Kidney glomerular epithelial cell (primary cell): Measurements from ENCODE around the gene NPHS1.

ENCODE experiments used
- DNase-seq: peaks from one replicate; lab custom pipeline; 2025; lab: John Stamatoyannopoulos, UW

The NPHS1 gene

GRCh38 chr19:35787227-35787799, 65.0 kb downstream of the NPHS1 start:
- no peak for DNase-seq

GRCh38 chr19:35786299-35787160, 65.8 kb downstream of the NPHS1 start:
- DNase-seq, result no peak

- no peak for DNase-seq
These were observed 67.0 kb downstream of the NPHS1 start for GRCh38 chr19:35785339-35785627.

GRCh38 chr19:35784503-35785338, 67.6 kb downstream of the NPHS1 start:
- no peak for DNase-seq

- DNase-seq, result no peak
These were observed 68.6 kb downstream of the NPHS1 start for GRCh38 chr19:35783469-35784434.

GRCh38 chr19:35782589-35782988, 69.7 kb downstream of the NPHS1 start:
- no peak for DNase-seq

DNA sequence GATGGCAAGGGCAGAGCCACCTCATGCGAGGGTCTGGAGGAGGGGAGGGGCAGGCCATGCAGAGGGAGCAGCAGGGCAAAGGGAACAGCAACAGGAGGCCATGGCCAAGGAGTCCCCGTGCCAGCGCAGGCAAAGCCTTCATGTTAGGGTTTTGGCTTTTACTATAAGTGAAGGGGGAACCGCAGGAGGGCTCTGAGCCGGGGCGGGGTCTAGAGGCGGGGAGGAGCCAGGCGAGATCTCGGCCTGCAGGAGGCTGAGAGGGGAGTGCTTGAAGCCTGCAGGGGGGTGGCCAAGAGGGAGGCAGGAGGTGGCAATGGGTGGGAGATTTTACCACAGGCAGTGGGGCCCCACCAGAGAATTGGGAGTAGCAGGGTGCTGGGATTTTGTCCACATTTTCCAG, 70.7 kb downstream of the NPHS1 start:
- no peak for DNase-seq

DNA sequence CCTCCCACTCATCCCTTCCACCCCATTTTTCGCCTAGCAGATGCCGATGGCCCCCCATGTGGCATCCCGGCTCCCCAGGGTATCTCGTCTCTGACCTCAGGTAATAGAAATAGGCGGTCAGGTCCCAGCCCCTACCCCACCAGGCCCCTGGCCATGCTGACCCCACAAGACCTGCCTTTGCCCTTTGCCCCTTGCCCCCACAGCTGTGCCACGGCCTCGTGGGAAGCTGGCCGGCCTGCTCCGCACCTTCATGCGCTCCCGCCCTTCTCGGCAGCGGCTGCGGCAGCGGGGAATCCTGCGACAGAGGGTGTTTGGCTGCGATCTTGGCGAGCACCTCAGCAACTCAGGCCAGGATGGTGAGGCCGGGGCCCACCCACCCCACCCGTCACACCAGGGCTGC, 71.6 kb downstream of the NPHS1 start:
- no peak for DNase-seq

- no peak for DNase-seq
These were observed 72.2 kb downstream of the NPHS1 start for GRCh38 chr19:35780058-35780457.

GRCh38 chr19:35779033-35779432, 73.3 kb downstream of the NPHS1 start:
- DNase-seq, result no peak

DNA sequence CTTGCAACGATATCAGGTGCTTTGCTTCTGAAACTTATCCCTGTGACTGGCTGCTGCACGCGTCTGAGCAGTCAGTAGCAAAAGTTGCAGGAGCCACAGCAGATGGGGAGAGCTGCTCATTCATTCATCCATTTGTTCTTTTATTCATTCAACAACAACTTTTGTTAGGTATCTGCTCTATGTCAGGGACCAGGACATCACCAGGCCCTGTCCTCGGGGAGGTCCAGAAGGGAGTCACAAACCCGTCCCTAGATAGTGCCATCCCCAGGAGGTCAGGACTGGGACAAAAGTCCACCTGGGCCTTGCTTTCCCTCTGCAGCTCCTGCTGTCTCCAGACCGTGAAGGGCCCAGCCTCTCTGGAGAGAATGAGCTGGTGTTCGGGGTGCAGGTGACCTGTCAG, 74.3 kb downstream of the NPHS1 start:
- no peak for DNase-seq

GRCh38 chr19:35777086-35777841, 75.0 kb downstream of the NPHS1 start:
- no peak for DNase-seq

GRCh38 chr19:35776102-35776788, 76.1 kb downstream of the NPHS1 start:
- no peak for DNase-seq
